Rectal smooth muscle tissue (tissue), 1 donor: ENCODE results near the gene ZNF148.

Source experiments
- H3K27ac ChIP-seq: one replicate; pipeline ENCODE4 v1.7.0; 2013; ENCODE audit warnings: low read depth, low read length, inconsistent platforms
- H3K27me3 ChIP-seq: one replicate; pipeline ENCODE4 v1.7.0; 2013; ENCODE audit warnings: low read length; ENCODE audit not compliant: control insufficient read depth, insufficient read depth
- H3K36me3 ChIP-seq: one replicate; pipeline ENCODE4 v1.7.0; 2013; ENCODE audit warnings: low read length; ENCODE audit not compliant: control insufficient read depth, insufficient read depth
- H3K4me1 ChIP-seq: one replicate; pipeline ENCODE4 v1.7.0; 2013; ENCODE audit warnings: low read length; ENCODE audit not compliant: control insufficient read depth, insufficient read depth
- H3K4me3 ChIP-seq: one replicate; pipeline ENCODE4 v1.7.0; 2013; ENCODE audit warnings: low read length
- H3K9ac ChIP-seq: one replicate; pipeline ENCODE4 v1.7.0; 2013; ENCODE audit warnings: low read length

Gene ZNF148

DNA sequence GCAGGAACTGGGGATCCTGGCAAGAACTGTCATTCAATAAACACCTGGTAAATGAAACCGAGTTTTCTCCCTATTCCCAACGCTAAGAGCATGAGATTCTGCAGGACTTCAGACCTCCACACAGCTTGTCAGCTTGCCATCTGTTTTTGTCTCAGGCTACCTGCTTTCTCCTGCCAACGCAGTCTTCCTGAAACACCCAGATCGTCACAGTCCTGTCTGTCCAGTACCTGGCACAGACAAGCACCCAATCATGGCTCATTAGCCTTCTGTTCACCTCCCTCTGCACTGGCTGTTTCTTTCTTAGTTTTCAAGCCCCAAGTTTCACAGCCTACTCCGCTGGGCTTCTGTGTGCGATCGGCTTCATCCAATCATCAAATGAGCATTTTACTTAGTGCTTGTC is 167.6 kb downstream of the ZNF148 start:
- peaks cover 12% of the 10 kb centered on the region for H3K27me3 ChIP-seq
- H3K9ac ChIP-seq, result no peak overlapping the region
- H3K4me1 ChIP-seq, result no peaks in the 10 kb centered on the region
- H3K27ac ChIP-seq, result no peak overlapping the region
- H3K4me3 ChIP-seq, result no peak overlapping the region
- H3K36me3 ChIP-seq, result no peaks in the 10 kb centered on the region

DNA sequence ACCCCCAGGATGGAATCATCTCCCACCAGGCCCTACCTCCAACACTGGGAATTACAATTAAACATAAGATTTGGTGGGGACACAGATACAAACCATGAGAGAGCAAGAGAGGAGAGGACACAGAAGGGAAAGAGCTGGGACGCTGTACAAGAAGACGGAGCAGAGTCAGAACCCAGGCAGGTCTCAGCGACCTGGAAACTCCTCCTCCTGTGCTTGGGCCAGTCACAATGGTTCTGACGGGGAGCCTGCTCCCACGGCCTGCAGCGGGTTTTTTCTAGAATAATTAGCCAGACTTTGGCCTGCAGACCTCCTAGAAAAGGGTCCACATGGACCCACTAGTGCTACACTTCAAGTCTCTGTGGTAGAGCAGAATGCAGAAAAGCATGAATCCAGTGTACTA is 168.2 kb downstream of the ZNF148 start:
- Histone ChIP-seq H3K4me1 (no peaks in the 10 kb centered on the region), H3K27me3 (peaks cover 7% of the 10 kb centered on the region), H3K36me3 (no peaks in the 10 kb centered on the region), H3K27ac (no peak overlapping the region), H3K9ac (no peak overlapping the region), H3K4me3 (no peak overlapping the region)

DNA sequence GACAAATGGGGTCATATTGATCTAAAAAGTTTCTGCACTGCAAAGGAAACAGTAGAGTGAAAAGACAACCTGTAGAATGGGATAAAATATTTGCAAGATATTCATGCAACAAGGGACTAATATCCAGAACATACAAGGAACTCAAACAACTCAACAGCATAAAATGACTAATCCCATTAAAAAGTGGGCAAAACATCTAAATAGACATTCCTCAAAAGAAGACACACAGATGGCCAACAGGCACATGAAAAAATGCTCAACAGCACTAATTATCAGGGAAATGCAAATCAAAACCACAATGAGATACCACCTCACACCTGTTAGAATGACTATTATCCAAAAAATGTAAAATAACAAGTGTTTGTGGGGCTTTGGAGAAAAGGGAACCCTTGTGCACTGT is 171.4 kb downstream of the ZNF148 start:
- Histone ChIP-seq H3K9ac (no peak overlapping the region), H3K4me3 (no peak overlapping the region), H3K27ac (no peak overlapping the region)

DNA sequence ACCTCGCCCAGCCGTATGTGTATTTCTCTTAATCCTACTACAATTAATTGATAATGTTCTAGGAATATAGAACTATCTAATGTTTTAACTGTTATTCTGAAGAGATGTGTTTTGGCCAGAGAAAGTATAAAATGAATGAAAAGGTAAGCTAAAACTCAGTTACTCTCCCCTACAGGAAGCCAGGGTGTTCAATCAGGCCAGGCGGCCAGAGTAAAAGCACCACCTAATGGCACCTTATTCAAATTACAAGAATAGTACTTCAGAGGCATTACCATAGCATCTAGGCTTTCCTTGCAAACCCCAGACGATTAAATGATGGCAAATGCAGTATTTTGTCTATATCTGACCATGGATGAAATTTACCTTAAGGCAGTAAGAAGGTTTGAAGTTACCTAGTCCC is 172.9 kb downstream of the ZNF148 start:
- H3K4me3 ChIP-seq, result no peak overlapping the region

More for the DNA sequence above, 171.4 kb downstream of the ZNF148 start:
- Histone ChIP-seq H3K36me3 (no peaks in the 10 kb centered on the region), H3K27me3 (no peaks in the 10 kb centered on the region), H3K4me1 (no peaks in the 10 kb centered on the region)

DNA sequence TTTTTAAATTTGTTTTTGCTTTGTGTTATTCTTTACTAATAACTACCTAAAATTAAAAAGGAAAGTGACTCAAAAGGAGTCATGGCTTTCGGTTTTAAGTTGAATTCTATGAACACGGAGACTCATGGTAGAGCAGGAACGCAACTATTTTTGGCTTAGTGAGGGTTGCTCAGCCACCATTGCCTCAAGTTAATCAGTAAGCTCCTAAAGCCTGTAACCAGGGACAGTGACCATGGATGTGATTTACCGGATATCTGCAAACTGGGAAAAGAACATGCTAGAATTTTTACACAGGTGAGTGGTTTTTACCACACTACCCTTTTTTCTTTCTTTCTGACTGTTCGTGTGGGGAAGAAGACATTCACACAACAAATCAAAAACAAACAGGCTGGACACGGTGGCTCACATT is 174.4 kb downstream of the ZNF148 start:
- H3K27ac ChIP-seq, result no peak overlapping the region
- H3K9ac ChIP-seq, result no peak overlapping the region
- no peak overlapping the region for H3K4me3 ChIP-seq
- no peaks in the 10 kb centered on the region for H3K4me1 ChIP-seq
- H3K36me3 ChIP-seq, result no peaks in the 10 kb centered on the region
- H3K27me3 ChIP-seq, result no peaks in the 10 kb centered on the region

More for the DNA sequence above, 172.9 kb downstream of the ZNF148 start:
- no peak overlapping the region for H3K9ac ChIP-seq
- no peaks in the 10 kb centered on the region for H3K36me3 ChIP-seq
- H3K27ac ChIP-seq, result no peak overlapping the region
- H3K4me1 ChIP-seq, result no peaks in the 10 kb centered on the region
- no peaks in the 10 kb centered on the region for H3K27me3 ChIP-seq

DNA sequence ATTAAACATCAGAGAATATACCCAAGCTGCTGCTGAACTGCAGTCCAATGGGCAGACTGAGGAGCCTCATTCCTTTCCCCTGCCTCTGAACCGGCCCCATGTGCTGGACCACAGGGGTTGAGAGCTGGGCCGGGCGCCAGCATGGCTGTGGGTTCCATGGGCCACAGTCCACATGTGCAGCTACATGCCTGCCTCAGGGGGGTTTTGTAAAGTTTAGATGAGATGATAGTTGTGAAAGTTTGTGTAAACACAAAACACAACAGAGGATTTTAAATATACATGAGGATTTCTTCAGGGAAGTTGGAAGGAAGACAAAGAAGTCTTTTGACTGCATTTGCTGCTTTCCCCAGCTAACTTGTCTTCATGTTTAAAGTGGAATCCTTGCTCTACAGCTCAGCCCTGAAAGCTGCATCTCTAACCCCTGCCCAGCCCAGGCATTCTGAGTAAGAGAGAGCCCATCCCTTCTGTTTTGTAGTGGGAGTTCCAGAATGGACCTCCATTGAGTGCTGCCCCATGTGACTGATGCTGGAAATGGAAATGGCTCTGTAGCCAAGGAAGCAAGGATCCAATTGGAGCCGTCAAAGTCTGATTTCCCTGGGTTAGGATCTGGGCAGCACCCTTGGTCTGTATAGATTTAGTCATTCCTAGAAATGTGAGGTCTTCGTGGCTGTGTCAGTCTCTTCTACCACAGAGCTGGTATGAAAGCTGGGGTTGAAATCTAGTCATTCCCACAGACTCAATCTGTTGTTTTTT is 180.1 kb downstream of the ZNF148 start:
- Histone ChIP-seq H3K9ac (no peak overlapping the region), H3K36me3 (no peaks in the 10 kb centered on the region), H3K4me1 (no peaks in the 10 kb centered on the region), H3K27ac (no peak overlapping the region), H3K27me3 (no peaks in the 10 kb centered on the region), H3K4me3 (no peak overlapping the region)

DNA sequence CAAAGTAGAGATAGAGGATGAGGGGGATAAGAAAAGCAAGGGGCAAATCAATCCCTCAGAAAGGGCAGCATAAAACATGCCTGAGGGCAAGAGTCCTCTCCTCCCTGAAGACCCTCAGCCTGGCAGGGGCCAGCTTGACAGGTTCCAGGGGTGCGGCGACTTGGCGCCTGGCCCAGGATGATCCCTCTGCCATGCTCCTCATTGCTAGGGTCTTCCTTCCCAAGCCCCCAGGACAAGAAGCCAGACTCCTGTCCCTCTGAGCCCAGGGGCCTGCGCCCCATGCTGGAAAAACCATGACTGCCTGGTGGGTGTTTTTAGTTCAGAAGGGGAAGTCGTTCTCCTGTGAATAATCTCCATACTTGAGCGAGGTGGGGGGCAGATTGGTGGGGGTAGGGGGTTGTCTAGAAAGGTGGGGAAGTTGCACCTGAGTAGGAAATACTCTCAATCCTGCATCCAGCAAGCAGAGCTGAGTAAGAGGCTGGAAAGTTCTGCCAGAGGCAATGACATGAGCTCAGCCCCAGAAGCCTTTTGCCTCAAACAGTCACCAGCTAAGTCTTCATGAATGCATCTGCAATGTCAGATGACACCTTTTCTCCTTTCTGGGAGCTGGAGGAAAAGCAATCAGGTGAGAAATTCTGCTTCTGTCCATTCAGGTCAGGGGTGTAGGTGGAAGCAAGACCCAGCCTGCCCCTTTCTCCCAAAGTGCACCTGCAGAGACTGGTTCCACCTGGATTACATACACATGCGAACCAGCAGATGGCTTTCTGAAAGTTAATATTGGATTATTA is 180.9 kb downstream of the ZNF148 start:
- Histone ChIP-seq H3K36me3 (no peaks in the 10 kb centered on the region), H3K4me1 (no peaks in the 10 kb centered on the region), H3K27me3 (no peaks in the 10 kb centered on the region), H3K4me3 (no peak overlapping the region), H3K27ac (no peak overlapping the region), H3K9ac (no peak overlapping the region)

DNA sequence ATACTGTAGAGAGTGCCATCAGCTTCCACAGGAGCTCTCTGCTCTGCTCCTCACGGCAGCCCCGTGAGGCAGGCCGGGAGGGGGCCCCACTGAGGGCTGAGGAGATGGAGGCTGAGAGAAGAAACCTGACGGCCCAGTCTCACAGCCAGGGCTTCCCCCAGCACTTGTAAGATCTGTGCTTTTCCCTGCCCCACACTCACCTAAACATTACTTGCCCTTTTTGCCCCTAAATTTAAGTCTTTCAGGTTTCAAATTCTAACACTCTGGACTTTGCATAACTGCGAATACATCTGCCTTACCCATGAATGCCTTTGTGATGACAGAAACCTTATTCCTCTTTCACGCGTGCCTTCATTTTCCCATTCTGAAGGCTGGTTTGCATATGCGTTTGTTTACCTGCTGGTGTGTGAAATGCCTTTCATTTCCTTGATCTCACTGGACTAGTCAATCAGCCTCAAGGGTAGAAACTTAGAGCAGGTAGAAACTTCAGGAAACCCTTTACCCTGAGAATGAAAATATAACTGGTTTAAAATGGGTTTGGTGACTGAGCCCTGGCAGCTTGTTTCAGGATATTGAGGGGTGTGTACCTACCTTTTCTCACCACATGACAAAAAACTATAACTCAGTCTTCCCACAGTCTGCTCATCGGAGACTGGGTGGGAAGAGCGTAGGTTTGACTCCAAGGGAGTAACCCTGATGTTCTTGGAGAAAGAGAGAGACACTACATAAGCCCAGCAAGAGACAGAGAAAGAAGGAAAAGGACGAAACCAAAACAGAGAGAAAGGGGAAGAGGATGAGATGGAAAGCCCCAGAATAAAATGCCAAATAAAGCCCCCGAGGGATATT is 182.7 kb downstream of the ZNF148 start:
- Histone ChIP-seq H3K4me1 (no peaks in the 10 kb centered on the region), H3K9ac (no peak overlapping the region), H3K27ac (no peak overlapping the region), H3K4me3 (no peak overlapping the region), H3K27me3 (no peaks in the 10 kb centered on the region), H3K36me3 (no peaks in the 10 kb centered on the region)

DNA sequence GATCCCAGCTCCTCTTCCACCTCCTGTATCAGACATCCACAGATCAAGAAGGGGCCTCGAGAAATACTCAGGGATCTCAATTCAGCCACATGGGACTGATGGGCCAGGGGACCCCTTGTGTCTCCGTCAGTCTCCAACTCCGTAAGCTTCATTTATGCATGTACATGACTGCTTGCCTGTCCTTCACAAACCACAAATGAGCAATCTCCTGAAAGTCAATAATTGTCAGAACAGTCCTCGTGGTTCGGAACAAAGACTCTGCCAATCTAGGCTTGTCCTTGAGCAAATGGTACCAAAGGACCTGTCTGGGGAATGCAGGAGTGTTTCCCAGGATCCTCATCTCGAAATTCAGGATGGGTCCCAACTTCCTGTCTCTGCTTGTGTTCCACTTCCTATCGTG is 183.4 kb downstream of the ZNF148 start:
- no peaks in the 10 kb centered on the region for H3K4me1 ChIP-seq
- H3K27ac ChIP-seq, result no peak overlapping the region
- H3K36me3 ChIP-seq, result no peaks in the 10 kb centered on the region
- H3K4me3 ChIP-seq, result no peak overlapping the region
- H3K27me3 ChIP-seq, result no peaks in the 10 kb centered on the region
- no peak overlapping the region for H3K9ac ChIP-seq

DNA sequence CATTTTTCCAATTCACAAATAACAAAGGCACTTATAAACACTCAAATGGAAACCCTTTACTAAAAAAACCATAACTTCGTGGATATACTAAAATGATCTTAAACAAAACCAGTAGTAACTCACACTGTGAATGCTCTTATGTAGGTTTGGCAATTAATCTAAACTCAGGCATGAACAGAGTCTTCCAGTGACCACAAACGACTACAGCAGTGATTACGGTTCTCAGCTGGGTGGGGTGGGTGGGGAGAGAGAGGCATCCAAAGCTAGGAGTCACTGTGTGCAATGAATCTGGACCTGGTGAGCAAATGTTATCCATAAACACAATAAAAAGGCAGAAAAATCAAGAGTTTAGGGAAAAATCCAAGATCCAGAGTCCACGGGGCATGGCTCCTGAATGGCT is 183.9 kb downstream of the ZNF148 start:
- no peaks in the 10 kb centered on the region for H3K27me3 ChIP-seq
- no peaks in the 10 kb centered on the region for H3K36me3 ChIP-seq
- H3K4me3 ChIP-seq, result no peak overlapping the region
- peaks cover 2% of the 10 kb centered on the region for H3K4me1 ChIP-seq
- H3K9ac ChIP-seq, result no peak overlapping the region
- H3K27ac ChIP-seq, result no peak overlapping the region

DNA sequence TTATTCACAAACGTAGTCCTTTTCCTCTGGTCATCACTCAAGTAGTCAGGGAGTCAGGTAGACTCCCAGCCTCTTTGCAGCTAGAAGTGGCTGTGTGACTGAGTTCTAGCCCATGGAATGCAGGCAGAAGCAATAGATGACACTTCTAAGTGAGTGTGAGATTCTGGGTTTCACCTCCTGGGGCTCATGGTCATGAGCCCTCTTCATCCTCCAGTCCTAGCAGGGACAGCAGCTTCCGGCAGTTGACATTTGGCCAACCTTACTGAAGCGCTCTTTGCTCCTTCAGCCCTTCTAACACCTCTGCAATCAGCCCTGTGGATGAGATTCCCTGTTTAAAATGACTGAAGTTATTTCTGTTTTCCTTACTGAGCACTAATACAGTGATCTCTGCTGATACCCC is 184.3 kb downstream of the ZNF148 start:
- H3K4me1 ChIP-seq, result peaks cover 6% of the 10 kb centered on the region
- H3K36me3 ChIP-seq, result no peaks in the 10 kb centered on the region
- no peak overlapping the region for H3K27ac ChIP-seq

DNA sequence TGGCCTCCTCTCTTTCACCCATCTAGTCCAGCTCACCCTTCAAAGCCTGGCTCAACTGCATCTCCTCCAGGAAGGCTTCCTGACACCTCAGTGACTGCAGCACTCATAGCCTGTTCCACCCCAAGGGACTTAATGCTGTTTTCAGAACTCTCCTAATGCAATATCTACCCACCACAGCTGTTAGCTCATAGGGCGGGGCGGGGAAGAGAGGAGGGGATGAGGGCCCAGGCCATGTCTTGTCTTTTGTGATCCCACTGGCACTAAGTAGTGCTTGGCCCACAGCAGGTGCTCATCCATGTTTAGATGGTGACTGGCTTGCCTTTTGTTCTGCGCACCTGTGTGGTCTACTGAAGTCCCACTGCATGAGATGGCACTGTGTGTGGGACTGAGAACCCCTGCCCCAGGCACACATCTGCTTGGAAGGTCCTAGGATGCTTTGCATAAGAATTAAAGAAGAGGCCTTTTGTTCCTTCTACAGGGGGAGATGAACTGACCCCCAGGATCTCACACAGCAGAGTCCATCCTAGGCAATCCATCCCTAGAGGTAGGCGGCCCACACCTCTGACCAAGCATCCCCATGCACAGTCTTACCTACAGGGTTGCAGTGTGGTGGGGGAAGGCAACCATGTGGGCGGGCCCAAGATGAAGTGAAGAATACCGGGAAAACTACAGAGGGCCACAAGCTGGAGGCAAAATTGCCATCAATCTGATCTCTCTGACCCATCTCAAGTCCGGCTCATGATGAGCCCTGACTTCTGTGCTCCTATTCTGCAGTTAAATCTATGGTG is 185.6 kb downstream of the ZNF148 start:
- H3K27me3 ChIP-seq, result no peaks in the 10 kb centered on the region
- peaks cover 8% of the 10 kb centered on the region for H3K4me1 ChIP-seq
- no peak overlapping the region for H3K4me3 ChIP-seq
- H3K27ac ChIP-seq, result no peak overlapping the region
- no peaks in the 10 kb centered on the region for H3K36me3 ChIP-seq
- H3K9ac ChIP-seq, result no peak overlapping the region

More for the DNA sequence above, 184.3 kb downstream of the ZNF148 start:
- H3K4me3 ChIP-seq, result no peak overlapping the region
- no peak overlapping the region for H3K9ac ChIP-seq
- no peaks in the 10 kb centered on the region for H3K27me3 ChIP-seq
